CD4-positive, alpha-beta T cell treated with Interleukin-4 for 1 hour (primary cell): Measurements from ENCODE around the gene SIPA1L2.
A peak's percentile ranks its signal among the peaks of the same experiment; 100 is the strongest.

Experiments
- DNase-seq, 2 donors: peaks; one replicate each; pipeline ENCODE4 v3.0.0-alpha.2; 2020 to 2022

The SIPA1L2 gene

GRCh38 chr1:232630047-232630893, at the start of gene SIPA1L2:
Gene SIPA1L2 (minus strand): TSS chr1:232630133. CDS start chr1:232515339, 114,794 bp downstream.
- peak; percentile 84 to 88 for DNase-seq

- no peak for DNase-seq
These were observed 48.4 kb upstream of the SIPA1L2 start for GRCh38 chr1:232678185-232678886.

GRCh38 chr1:232676307-232676706, 46.4 kb upstream of the SIPA1L2 start:
- DNase-seq, result no peak

GRCh38 chr1:232675898-232676297, 46.0 kb upstream of the SIPA1L2 start:
- no peak for DNase-seq

- DNase-seq, result no peak
These were observed 45.3 kb upstream of the SIPA1L2 start for GRCh38 chr1:232675260-232675659.

- no peak for DNase-seq
These were observed 43.3 kb upstream of the SIPA1L2 start for GRCh38 chr1:232673256-232673655.

GRCh38 chr1:232669981-232670747, 40.2 kb upstream of the SIPA1L2 start:
- DNase-seq, result no peak

GRCh38 chr1:232667778-232668165, 37.8 kb upstream of the SIPA1L2 start:
- no peak for DNase-seq

- no peak for DNase-seq
These were observed 37.3 kb upstream of the SIPA1L2 start for GRCh38 chr1:232667094-232667777.

- no peak for DNase-seq
These were observed 35.2 kb upstream of the SIPA1L2 start for GRCh38 chr1:232664844-232665777.

GRCh38 chr1:232662910-232663309, 33.0 kb upstream of the SIPA1L2 start:
- no peak for DNase-seq

- no peak for DNase-seq
These were observed 28.5 kb upstream of the SIPA1L2 start for GRCh38 chr1:232658386-232658785.

GRCh38 chr1:232657426-232658005, 27.6 kb upstream of the SIPA1L2 start:
- DNase-seq, result no peak

GRCh38 chr1:232655746-232656085, 25.8 kb upstream of the SIPA1L2 start:
- no peak for DNase-seq

GRCh38 chr1:232655028-232655745, 25.3 kb upstream of the SIPA1L2 start:
- no peak for DNase-seq

GRCh38 chr1:232653789-232654188, 23.9 kb upstream of the SIPA1L2 start:
- no peak for DNase-seq

GRCh38 chr1:232650845-232651244, 20.9 kb upstream of the SIPA1L2 start:
- no peak for DNase-seq

GRCh38 chr1:232650418-232650817, 20.5 kb upstream of the SIPA1L2 start:
- DNase-seq, result no peak

GRCh38 chr1:232648316-232648715, 18.4 kb upstream of the SIPA1L2 start:
- DNase-seq, result no peak

GRCh38 chr1:232644209-232644608, 14.3 kb upstream of the SIPA1L2 start:
- no peak for DNase-seq

GRCh38 chr1:232643251-232643650, 13.3 kb upstream of the SIPA1L2 start:
- no peak for DNase-seq
